ENCODE results near the gene DNMT3B.

GRCh38 chr20:32804817-32805216 is 42.6 kb downstream of the DNMT3B start:
- no peak for TF ChIP-seq CTCF (IDR thresholded peaks at IDR 0.05)
- no peak for TF ChIP-seq POLR2A (IDR thresholded peaks at IDR 0.05)

Data from adrenal gland (tissue), 5 donors.